BLaER1 (cell line): Measurements from ENCODE around the gene ITFG1.

ENCODE experiments used
- H3K27ac ChIP-seq: shearing (Covaris generic); formaldehyde crosslinking; 2 replicates; pipeline ENCODE4 v1.8.1; 2022
- H3K27me3 ChIP-seq: shearing (Covaris generic); formaldehyde crosslinking; 2 replicates; pipeline ENCODE4 v1.8.1; 2022
- H3K36me3 ChIP-seq: shearing (Covaris generic); formaldehyde crosslinking; 2 replicates; pipeline ENCODE4 v1.8.1; 2022
- H3K4me1 ChIP-seq: shearing (Covaris generic); formaldehyde crosslinking; 2 replicates; pipeline ENCODE4 v1.8.1; 2022
- H3K4me2 ChIP-seq: shearing (Covaris generic); formaldehyde crosslinking; 2 replicates; pipeline ENCODE4 v1.8.1; 2022
- H3K4me3 ChIP-seq: shearing (Covaris generic); formaldehyde crosslinking; 2 replicates; pipeline ENCODE4 v1.8.1; 2022
- H3K9ac ChIP-seq: shearing (Covaris generic); formaldehyde crosslinking; 2 replicates; pipeline ENCODE4 v1.8.1; 2022
- H3K9me3 ChIP-seq: shearing (Covaris generic); formaldehyde crosslinking; 2 replicates; pipeline ENCODE4 v1.8.1; 2022
- H4K20me1 ChIP-seq: shearing (Covaris generic); formaldehyde crosslinking; 2 replicates; pipeline ENCODE4 v1.8.1; 2022
- Cebpa-rat ChIP-seq: shearing (Covaris generic); IDR thresholded peaks from 2 replicates; pipeline ENCODE4 v1.8.1; 2022

Gene ITFG1

GRCh38 chr16:47431960-47432359 is 28.9 kb downstream of the ITFG1 start:
- Histone ChIP-seq H3K4me1 (no peaks in the 10 kb centered on the region), H3K9ac (no peak overlapping the region), H4K20me1 (no peaks in the 10 kb centered on the region), H3K27me3 (no peaks in the 10 kb centered on the region), H3K4me3 (no peak overlapping the region), H3K9me3 (peaks cover 11% of the 10 kb centered on the region; the same call in 1 of the 2 replicates), H3K4me2 (no peak overlapping the region), H3K36me3 (peaks cover 32% of the 10 kb centered on the region), H3K27ac (no peak overlapping the region)
- no peak for TF ChIP-seq Cebpa-rat

- Histone ChIP-seq H4K20me1 (no peaks in the 10 kb centered on the region), H3K27ac (no peak overlapping the region)
- TF ChIP-seq Cebpa-rat: no peak
Measured at GRCh38 chr16:47426806-47427205, 34.1 kb downstream of the ITFG1 start.

DNA sequence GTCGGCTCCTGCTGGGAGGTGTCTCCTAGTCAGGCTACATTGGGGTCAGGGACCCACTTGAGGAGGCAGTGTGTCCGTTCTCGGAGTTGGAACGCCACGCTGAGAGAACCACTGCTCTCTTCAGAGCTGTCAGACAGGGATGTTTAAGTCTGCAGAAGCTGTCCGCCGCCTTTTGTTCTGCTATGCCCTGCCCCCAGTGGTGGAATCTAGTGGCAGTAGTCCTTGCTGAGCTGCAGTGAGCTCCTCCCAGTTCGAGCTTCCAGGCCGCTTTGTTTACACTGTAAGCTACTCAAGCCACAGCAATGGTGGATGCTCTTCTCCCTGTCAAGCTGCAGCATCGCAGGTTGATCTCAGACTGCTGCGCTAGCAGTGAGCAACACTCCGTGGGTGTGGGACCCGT is 36.0 kb downstream of the ITFG1 start:
- H3K9ac ChIP-seq: no peak overlapping the region
- no peak for TF ChIP-seq Cebpa-rat
- peaks cover 8% of the 10 kb centered on the region; the same call in 1 of the 2 replicates for H3K9me3 ChIP-seq
- H3K27me3 ChIP-seq: no peaks in the 10 kb centered on the region
- H3K4me3 ChIP-seq: no peak overlapping the region
- H4K20me1 ChIP-seq: no peaks in the 10 kb centered on the region
- H3K36me3 ChIP-seq: peaks cover 58% of the 10 kb centered on the region
- no peaks in the 10 kb centered on the region for H3K4me1 ChIP-seq
- no peak overlapping the region for H3K27ac ChIP-seq
- H3K4me2 ChIP-seq: no peak overlapping the region

More at GRCh38 chr16:47426806-47427205, 34.1 kb downstream of the ITFG1 start:
- peaks cover 16% of the 10 kb centered on the region; the same call in 1 of the 2 replicates for H3K9me3 ChIP-seq
- no peak overlapping the region for H3K4me3 ChIP-seq
- H3K36me3 ChIP-seq: peaks cover 49% of the 10 kb centered on the region
- H3K9ac ChIP-seq: no peak overlapping the region
- H3K4me1 ChIP-seq: no peaks in the 10 kb centered on the region
- H3K4me2 ChIP-seq: no peak overlapping the region
- no peaks in the 10 kb centered on the region for H3K27me3 ChIP-seq

GRCh38 chr16:47416869-47417268 is 44.0 kb downstream of the ITFG1 start:
- Histone ChIP-seq H3K36me3 (peaks cover 41% of the 10 kb centered on the region), H3K4me3 (no peak overlapping the region), H3K4me1 (no peaks in the 10 kb centered on the region), H3K9ac (no peak overlapping the region), H3K27me3 (no peaks in the 10 kb centered on the region), H3K27ac (no peak overlapping the region), H3K4me2 (no peak overlapping the region), H4K20me1 (no peaks in the 10 kb centered on the region), H3K9me3 (no peaks in the 10 kb centered on the region)
- TF ChIP-seq Cebpa-rat: no peak

DNA sequence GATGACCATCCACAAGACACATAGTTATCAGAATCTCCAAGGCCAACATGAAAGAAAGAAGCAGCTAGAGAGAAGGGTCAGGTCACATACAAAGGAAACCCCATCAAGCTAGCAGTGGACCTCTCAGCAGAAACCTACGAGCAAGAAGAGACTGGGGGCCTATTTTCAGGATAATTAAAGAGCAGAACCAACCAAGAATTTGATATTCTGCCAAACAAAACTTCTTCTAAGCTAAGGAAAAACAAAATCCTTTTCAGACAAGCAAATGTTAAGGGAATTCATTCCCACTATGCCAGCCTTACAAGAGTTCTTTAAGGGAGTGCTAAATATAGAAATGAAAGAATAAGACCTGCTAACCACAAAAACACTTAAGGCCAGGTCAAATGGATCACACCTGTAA is 47.8 kb downstream of the ITFG1 start:
- no peak for TF ChIP-seq Cebpa-rat
- H3K9ac ChIP-seq: no peak overlapping the region
- H3K36me3 ChIP-seq: peaks cover 33% of the 10 kb centered on the region
- no peaks in the 10 kb centered on the region for H3K9me3 ChIP-seq
- no peaks in the 10 kb centered on the region for H4K20me1 ChIP-seq
- no peak overlapping the region for H3K4me2 ChIP-seq
- no peaks in the 10 kb centered on the region for H3K27me3 ChIP-seq
- H3K4me3 ChIP-seq: no peak overlapping the region
- H3K4me1 ChIP-seq: no peaks in the 10 kb centered on the region
- no peak overlapping the region for H3K27ac ChIP-seq

- Histone ChIP-seq H3K9ac (no peak overlapping the region), H3K27me3 (no peaks in the 10 kb centered on the region), H3K27ac (no peak overlapping the region), H3K4me2 (no peak overlapping the region), H3K4me1 (no peaks in the 10 kb centered on the region), H3K36me3 (peaks cover 24% of the 10 kb centered on the region), H3K4me3 (no peak overlapping the region), H4K20me1 (no peaks in the 10 kb centered on the region), H3K9me3 (no peaks in the 10 kb centered on the region)
- no peak for TF ChIP-seq Cebpa-rat
Measured at GRCh38 chr16:47408491-47408890, 52.4 kb downstream of the ITFG1 start.

- peaks cover 19% of the 10 kb centered on the region for H3K36me3 ChIP-seq
- no peak overlapping the region for H3K4me2 ChIP-seq
- TF ChIP-seq Cebpa-rat: no peak
- no peak overlapping the region for H3K27ac ChIP-seq
- peaks cover 16% of the 10 kb centered on the region for H3K4me1 ChIP-seq
- H3K9me3 ChIP-seq: no peaks in the 10 kb centered on the region
- peaks cover 20% of the 10 kb centered on the region for H4K20me1 ChIP-seq
- no peaks in the 10 kb centered on the region for H3K27me3 ChIP-seq
- no peak overlapping the region for H3K9ac ChIP-seq
- H3K4me3 ChIP-seq: no peak overlapping the region
Measured at GRCh38 chr16:47395733-47396498, 64.9 kb downstream of the ITFG1 start.

DNA sequence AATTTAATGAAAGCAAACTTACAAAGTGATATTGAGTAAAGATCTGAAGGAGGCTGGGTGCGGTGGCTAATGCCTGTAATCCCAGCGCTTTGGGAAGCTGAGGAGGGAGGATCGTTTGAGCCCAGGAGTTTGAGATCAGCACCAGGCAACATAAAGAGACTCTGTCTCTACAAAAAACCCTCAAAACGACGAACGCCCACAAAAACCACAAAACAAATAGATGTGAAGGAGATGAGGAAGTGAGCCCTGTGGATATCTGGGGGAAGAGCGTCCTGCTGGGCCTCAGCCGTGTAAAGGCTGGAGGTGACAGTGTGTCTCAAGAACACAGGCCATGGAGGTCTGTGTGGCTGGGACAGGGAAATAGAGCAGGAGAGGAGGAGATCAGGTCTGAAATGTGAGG is 68.8 kb downstream of the ITFG1 start:
- peak overlapping the region; percentile 63 for H3K4me2 ChIP-seq
- no peak overlapping the region for H3K9ac ChIP-seq
- H3K27me3 ChIP-seq: no peaks in the 10 kb centered on the region
- H3K27ac ChIP-seq: no peak overlapping the region
- no peak for TF ChIP-seq Cebpa-rat
- no peak overlapping the region for H3K4me3 ChIP-seq
- H3K9me3 ChIP-seq: no peaks in the 10 kb centered on the region
- H4K20me1 ChIP-seq: peaks cover 20% of the 10 kb centered on the region
- H3K4me1 ChIP-seq: peaks cover 16% of the 10 kb centered on the region
- peaks cover 23% of the 10 kb centered on the region for H3K36me3 ChIP-seq

DNA sequence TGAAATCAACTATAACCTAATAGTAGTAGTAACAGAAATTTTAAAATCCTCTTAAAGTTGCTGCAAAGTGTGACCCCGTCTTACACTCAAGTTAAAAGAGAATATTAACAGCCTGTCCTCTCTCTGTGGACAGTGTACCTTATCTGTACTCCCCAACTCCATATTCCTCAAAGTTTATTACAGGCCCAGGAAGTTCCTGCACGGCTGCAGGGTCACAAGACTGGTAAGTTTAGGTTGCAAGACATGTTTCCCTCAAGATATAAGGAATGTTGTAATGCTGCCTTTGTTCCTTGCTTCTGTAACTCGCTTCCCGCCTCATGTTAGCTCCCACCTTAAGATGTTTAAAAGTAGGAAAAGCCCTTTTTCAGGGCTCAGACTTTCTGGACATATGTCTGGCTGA is 72.2 kb downstream of the ITFG1 start:
- Histone ChIP-seq H3K27me3 (no peaks in the 10 kb centered on the region), H3K27ac (no peak overlapping the region), H3K36me3 (peaks cover 24% of the 10 kb centered on the region), H3K9me3 (no peaks in the 10 kb centered on the region), H3K4me3 (no peak overlapping the region), H3K4me2 (no peak overlapping the region), H3K9ac (no peak overlapping the region), H4K20me1 (peaks cover 20% of the 10 kb centered on the region), H3K4me1 (peaks cover 16% of the 10 kb centered on the region)
- TF ChIP-seq Cebpa-rat: no peak

DNA sequence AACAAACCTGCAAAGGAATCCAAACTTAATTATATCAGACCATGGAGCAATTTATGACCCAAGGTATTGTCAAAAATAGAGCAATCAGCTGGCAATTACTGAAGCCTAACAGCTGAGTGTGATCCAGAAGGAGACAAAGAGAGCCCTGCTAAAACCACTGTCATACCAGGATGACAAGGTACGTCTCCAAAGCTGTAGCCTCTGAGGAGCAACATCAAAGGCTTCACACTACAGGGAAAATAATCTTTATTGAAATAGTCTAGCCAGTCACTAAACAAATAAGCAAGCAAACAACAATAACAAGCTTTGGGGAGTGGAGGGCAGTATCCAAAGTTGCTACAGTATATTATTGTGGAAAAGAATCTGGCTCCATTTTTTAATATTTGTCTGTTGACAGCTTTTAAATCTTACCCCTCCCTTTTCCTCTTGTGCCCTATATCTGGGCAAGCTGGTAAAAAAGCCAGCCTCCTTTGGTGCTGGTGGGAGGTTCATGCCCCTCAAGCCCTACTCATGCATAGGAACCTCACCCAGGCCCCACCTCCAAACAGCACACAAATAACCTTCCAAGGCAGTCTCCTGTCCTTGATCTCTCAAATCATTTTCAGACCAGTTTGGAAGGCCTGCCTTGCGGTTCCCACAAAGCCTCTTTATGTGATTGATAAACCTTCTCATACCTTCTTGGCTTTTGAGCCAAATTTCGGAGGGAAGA is 73.7 kb downstream of the ITFG1 start:
- TF ChIP-seq Cebpa-rat: no peak
- Histone ChIP-seq H3K36me3 (peaks cover 19% of the 10 kb centered on the region), H3K4me3 (no peak overlapping the region), H3K9me3 (no peaks in the 10 kb centered on the region), H3K9ac (no peak overlapping the region), H4K20me1 (peaks cover 8% of the 10 kb centered on the region), H3K4me1 (peaks cover 7% of the 10 kb centered on the region), H3K4me2 (no peak overlapping the region), H3K27me3 (no peaks in the 10 kb centered on the region), H3K27ac (no peak overlapping the region)
